ENCODE results near the gene ANKRD10. TPM values are rescaled to one million over a fixed set of nuclear protein-coding genes. Genes with fewer than 3 reads are reported as not detected.

Gene ANKRD10
- total RNA-seq, 1 donor from 2014 or later: 112 TPM

- Mint-ChIP-seq H3K27me3 (ENCODE audit: low read depth) (peaks cover 1% of the 10 kb centered on the region), H3K9me3 (ENCODE audit: low read depth) (no peaks in the 10 kb centered on the region), H3K27ac (ENCODE audit: unreplicated experiment) (no peak overlapping the region), H3K4me1 (ENCODE audit: low read depth) (peaks cover 16% of the 10 kb centered on the region), H3K36me3 (ENCODE audit: low read depth) (no peaks in the 10 kb centered on the region), H3K4me3 (ENCODE audit: unreplicated experiment) (no peak overlapping the region)
- no peak for DNase-seq (ENCODE audit: low spot score)
- no peak for TF ChIP-seq CTCF (IDR thresholded peaks at IDR 0.05)
Observed at GRCh38 chr13:110850840-110851239, 64.0 kb downstream of the ANKRD10 start.

- Mint-ChIP-seq H3K27me3 (ENCODE audit: low read depth) (peaks cover 1% of the 10 kb centered on the region), H3K9me3 (ENCODE audit: low read depth) (no peaks in the 10 kb centered on the region), H3K27ac (ENCODE audit: unreplicated experiment) (no peak overlapping the region), H3K4me1 (ENCODE audit: low read depth) (peaks cover 24% of the 10 kb centered on the region), H3K4me3 (ENCODE audit: unreplicated experiment) (no peak overlapping the region), H3K36me3 (ENCODE audit: low read depth) (no peaks in the 10 kb centered on the region)
- TF ChIP-seq CTCF (IDR thresholded peaks at IDR 0.05): no peak
- DNase-seq (ENCODE audit: low spot score): no peak
Observed at GRCh38 chr13:110850006-110850405, 64.9 kb downstream of the ANKRD10 start.

GRCh38 chr13:110845520-110845919 is 69.3 kb downstream of the ANKRD10 start:
- Mint-ChIP-seq H3K4me1 (ENCODE audit: low read depth) (peaks cover 24% of the 10 kb centered on the region), H3K9me3 (ENCODE audit: low read depth) (peaks cover 9% of the 10 kb centered on the region), H3K27ac (ENCODE audit: unreplicated experiment) (peak overlapping the region; percentile 65), H3K36me3 (ENCODE audit: low read depth) (peaks cover 5% of the 10 kb centered on the region), H3K27me3 (ENCODE audit: low read depth) (no peaks in the 10 kb centered on the region), H3K4me3 (ENCODE audit: unreplicated experiment) (no peak overlapping the region)
- no peak for DNase-seq (ENCODE audit: low spot score)
- TF ChIP-seq CTCF (IDR thresholded peaks at IDR 0.05): no peak

GRCh38 chr13:110841846-110842245 is 73.0 kb downstream of the ANKRD10 start:
- H3K27me3 Mint-ChIP-seq (ENCODE audit: low read depth): peaks cover 2% of the 10 kb centered on the region
- no peak overlapping the region for H3K27ac Mint-ChIP-seq (ENCODE audit: unreplicated experiment)
- peaks cover 9% of the 10 kb centered on the region for H3K9me3 Mint-ChIP-seq (ENCODE audit: low read depth)
- H3K36me3 Mint-ChIP-seq (ENCODE audit: low read depth): peaks cover 5% of the 10 kb centered on the region
- TF ChIP-seq CTCF (IDR thresholded peaks at IDR 0.05): no peak
- no peak for DNase-seq (ENCODE audit: low spot score)
- no peak overlapping the region for H3K4me3 Mint-ChIP-seq (ENCODE audit: unreplicated experiment)
- H3K4me1 Mint-ChIP-seq (ENCODE audit: low read depth): peaks cover 23% of the 10 kb centered on the region

- peaks cover 9% of the 10 kb centered on the region for H3K9me3 Mint-ChIP-seq (ENCODE audit: low read depth)
- H3K27ac Mint-ChIP-seq (ENCODE audit: unreplicated experiment): no peak overlapping the region
- no peak for DNase-seq (ENCODE audit: low spot score)
- TF ChIP-seq CTCF (IDR thresholded peaks at IDR 0.05): no peak
- peaks cover 20% of the 10 kb centered on the region for H3K4me1 Mint-ChIP-seq (ENCODE audit: low read depth)
- peaks cover 2% of the 10 kb centered on the region for H3K27me3 Mint-ChIP-seq (ENCODE audit: low read depth)
- H3K36me3 Mint-ChIP-seq (ENCODE audit: low read depth): peaks cover 5% of the 10 kb centered on the region
- no peak overlapping the region for H3K4me3 Mint-ChIP-seq (ENCODE audit: unreplicated experiment)
Observed at GRCh38 chr13:110841406-110841805, 73.5 kb downstream of the ANKRD10 start.

Measured in chondrocyte (in vitro differentiated cells).